Lower lobe of right lung (tissue), 2 donors: ENCODE data around the gene ATP2A3. TPM values are rescaled to one million over a fixed set of nuclear protein-coding genes. Genes with fewer than 3 reads are reported as not detected.

ENCODE experiments used
- ATAC-seq, 2 donors: fragments of 200-7000 bp; cut with Tn5 transposase; one replicate each; pipeline ENCODE4 v1.9.1; 2020 to 2022; ENCODE audit warnings: mild to moderate bottlenecking in 2 of 2, moderate library complexity in 2 of 2
- DNase-seq: peaks from one replicate; pipeline ENCODE4 v3.0.0-alpha.2; 2020
- H3K27ac ChIP-seq: fragments of 200-600 bp; one replicate; pipeline ENCODE4 v1.8.0; 2022
- H3K27me3 ChIP-seq: fragments of 200-600 bp; one replicate; pipeline ENCODE4 v1.8.0; 2022; ENCODE audit warnings: low read depth
- H3K36me3 ChIP-seq: fragments of 200-600 bp; one replicate; pipeline ENCODE4 v1.8.0; 2022; ENCODE audit warnings: mild to moderate bottlenecking
- H3K4me1 ChIP-seq: fragments of 200-600 bp; one replicate; pipeline ENCODE4 v1.8.0; 2022
- H3K4me3 ChIP-seq: fragments of 200-600 bp; one replicate; pipeline ENCODE4 v1.8.0; 2022; ENCODE audit warnings: mild to moderate bottlenecking
- H3K9me3 ChIP-seq: fragments of 200-600 bp; one replicate; pipeline ENCODE4 v1.8.0; 2022
- CTCF ChIP-seq: fragments of 200-600 bp; IDR thresholded peaks from one replicate; pipeline ENCODE4 v1.8.0; 2022; ENCODE audit warnings: antibody characterized with exemption, mild to moderate bottlenecking
- intact Hi-C: fragments of 100-400 bp; cut with DNase I; formaldehyde crosslinking; loops from one replicate; pipeline ENCODE4 v1.11.0; 2022
- total RNA-seq: library from RNA; stranded (reverse); fragmentation: NEBNext Ultra II Directional; extraction: Animal tissue kit (Norgen Biotek cat#: 25700); gene quantifications from one replicate; pipeline ENCODE4 v1.2.1, GENCODE V29; 2021
- donor health status: DM: no; HTN: yes; CAD: no; lungs with severe emphysema.

ATP2A3 gene
- total RNA-seq, 1 donor from 2014 or later: 45.6 TPM

- H3K27ac ChIP-seq: no peak overlapping the region
- no peak overlapping the region for H3K4me3 ChIP-seq
- no peak for TF ChIP-seq CTCF
- intact Hi-C loops: no loop called here
- H3K4me1 ChIP-seq: no peaks in the 10 kb centered on the region
- DNase-seq (no peak), ATAC-seq (peak in 1 of 2 donors; percentile 5)
- peaks cover 19% of the 10 kb centered on the region for H3K36me3 ChIP-seq
- H3K27me3 ChIP-seq: no peaks in the 10 kb centered on the region
- no peaks in the 10 kb centered on the region for H3K9me3 ChIP-seq
These were observed 36.5 kb downstream of the ATP2A3 start for GRCh38 chr17:3927628-3928340.

GRCh38 chr17:3926860-3927627 is 37.2 kb downstream of the ATP2A3 start:
- no peaks in the 10 kb centered on the region for H3K9me3 ChIP-seq
- H3K27me3 ChIP-seq: no peaks in the 10 kb centered on the region
- no peak overlapping the region for H3K4me3 ChIP-seq
- no peaks in the 10 kb centered on the region for H3K4me1 ChIP-seq
- intact Hi-C loops: no loop called here
- H3K27ac ChIP-seq: no peak overlapping the region
- TF ChIP-seq CTCF: no peak
- ATAC-seq (no peak), DNase-seq (no peak)
- H3K36me3 ChIP-seq: peaks cover 19% of the 10 kb centered on the region

GRCh38 chr17:3925684-3926485 is 38.4 kb downstream of the ATP2A3 start:
- Histone ChIP-seq H3K4me1 (no peaks in the 10 kb centered on the region), H3K27me3 (no peaks in the 10 kb centered on the region), H3K36me3 (peaks cover 19% of the 10 kb centered on the region), H3K4me3 (no peak overlapping the region), H3K27ac (no peak overlapping the region), H3K9me3 (no peaks in the 10 kb centered on the region)
- intact Hi-C loops: no loop called here
- no peak for DNase-seq
- no peak for TF ChIP-seq CTCF
- no peak for ATAC-seq

GRCh38 chr17:3924512-3925350 is 39.5 kb downstream of the ATP2A3 start:
- no peaks in the 10 kb centered on the region for H3K9me3 ChIP-seq
- ATAC-seq (no peak), DNase-seq (no peak)
- H3K4me3 ChIP-seq: no peak overlapping the region
- peaks cover 19% of the 10 kb centered on the region for H3K36me3 ChIP-seq
- H3K4me1 ChIP-seq: no peaks in the 10 kb centered on the region
- no peak overlapping the region for H3K27ac ChIP-seq
- TF ChIP-seq CTCF: no peak
- intact Hi-C loops: no loop called here
- no peaks in the 10 kb centered on the region for H3K27me3 ChIP-seq
